ENCODE data around the gene FCHSD2.

DNA sequence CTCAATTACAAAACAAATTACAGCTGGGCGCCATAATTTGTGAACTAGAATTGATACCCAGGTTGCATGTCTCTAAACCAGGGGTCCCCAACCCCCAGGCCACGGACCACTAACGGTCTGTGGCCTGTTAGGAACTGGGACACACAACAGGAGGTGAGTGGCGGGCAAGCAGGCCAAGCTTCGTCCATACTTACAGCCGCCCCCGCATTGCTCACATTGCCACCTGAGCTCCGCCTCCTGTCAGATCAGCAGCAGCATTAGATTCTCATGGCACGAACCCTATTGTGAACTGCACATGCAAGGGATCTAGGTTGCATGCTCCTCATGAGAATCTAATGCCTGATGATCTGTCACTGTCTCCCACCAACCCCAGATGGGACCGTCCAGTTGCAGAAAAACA lies 12.9 kb downstream of the FCHSD2 start:
- no peak for TF ChIP-seq POLR2AphosphoS5 (IDR thresholded peaks at IDR 0.05)
- TF ChIP-seq, protein P1, sequence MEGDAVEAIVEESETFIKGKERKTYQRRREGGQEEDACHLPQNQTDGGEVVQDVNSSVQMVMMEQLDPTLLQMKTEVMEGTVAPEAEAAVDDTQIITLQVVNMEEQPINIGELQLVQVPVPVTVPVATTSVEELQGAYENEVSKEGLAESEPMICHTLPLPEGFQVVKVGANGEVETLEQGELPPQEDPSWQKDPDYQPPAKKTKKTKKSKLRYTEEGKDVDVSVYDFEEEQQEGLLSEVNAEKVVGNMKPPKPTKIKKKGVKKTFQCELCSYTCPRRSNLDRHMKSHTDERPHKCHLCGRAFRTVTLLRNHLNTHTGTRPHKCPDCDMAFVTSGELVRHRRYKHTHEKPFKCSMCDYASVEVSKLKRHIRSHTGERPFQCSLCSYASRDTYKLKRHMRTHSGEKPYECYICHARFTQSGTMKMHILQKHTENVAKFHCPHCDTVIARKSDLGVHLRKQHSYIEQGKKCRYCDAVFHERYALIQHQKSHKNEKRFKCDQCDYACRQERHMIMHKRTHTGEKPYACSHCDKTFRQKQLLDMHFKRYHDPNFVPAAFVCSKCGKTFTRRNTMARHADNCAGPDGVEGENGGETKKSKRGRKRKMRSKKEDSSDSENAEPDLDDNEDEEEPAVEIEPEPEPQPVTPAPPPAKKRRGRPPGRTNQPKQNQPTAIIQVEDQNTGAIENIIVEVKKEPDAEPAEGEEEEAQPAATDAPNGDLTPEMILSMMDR (IDR thresholded peaks at IDR 0.05), result no peak

Measured in suprapubic skin (tissue), 3 donors.